CD4-positive, alpha-beta T cell treated with Interleukin-17A for 4 hours (primary cell): Measurements from ENCODE around the gene KRTAP2-4.
"Not testable (repeated sequence)": the region's sequence is repeated elsewhere in the genome, so short reads cannot be mapped to it uniquely, and the experiment has no call there.

ENCODE experiments used
- DNase-seq: peaks from one replicate; pipeline ENCODE4 v3.0.0-alpha.2; 2020; ENCODE audit warnings: mixed read lengths

The KRTAP2-4 gene

GRCh38 chr17:41071606-41072360, 6.1 kb upstream of the KRTAP2-4 start:
- DNase-seq = no peak

GRCh38 chr17:41069031-41069430, 3.4 kb upstream of the KRTAP2-4 start:
- DNase-seq = no peak

- no peak for DNase-seq
Measured at GRCh38 chr17:41067281-41067680, 1.6 kb upstream of the KRTAP2-4 start.

- DNase-seq = not testable (repeated sequence)
Measured at GRCh38 chr17:41065016-41065689, 526 bp downstream of the KRTAP2-4 start.

- DNase-seq = no peak
Measured at GRCh38 chr17:41064301-41064700, 1.4 kb downstream of the KRTAP2-4 start.

- DNase-seq = no peak
Measured at GRCh38 chr17:41063449-41063848, 2.2 kb downstream of the KRTAP2-4 start.

- no peak for DNase-seq
Measured at GRCh38 chr17:41061964-41062363, 3.7 kb downstream of the KRTAP2-4 start.

- DNase-seq = no peak
Measured at GRCh38 chr17:41060052-41060604, 5.6 kb downstream of the KRTAP2-4 start, which contains the start of gene KRTAP2-3. KRTAP2-3 (minus strand) TSS chr17:41060114; CDS start chr17:41060050, 64 bp downstream.

GRCh38 chr17:41059276-41060051, 6.2 kb downstream of the KRTAP2-4 start:
- not testable (repeated sequence) for DNase-seq

GRCh38 chr17:41058741-41059140, 6.9 kb downstream of the KRTAP2-4 start:
- DNase-seq = no peak

- DNase-seq = no peak
Measured at GRCh38 chr17:41057547-41057946, 8.1 kb downstream of the KRTAP2-4 start.

GRCh38 chr17:41055130-41055529, 10.5 kb downstream of the KRTAP2-4 start, which contains the start of gene KRTAP2-2:
KRTAP2-2 (minus strand) TSS chr17:41055230; CDS start chr17:41055211, 19 bp downstream.
- DNase-seq = not testable (repeated sequence)

- DNase-seq = not testable (repeated sequence)
Measured at GRCh38 chr17:41054556-41054955, 11.1 kb downstream of the KRTAP2-4 start.

GRCh38 chr17:41054025-41054424, 11.7 kb downstream of the KRTAP2-4 start:
- no peak for DNase-seq

- DNase-seq = no peak
Measured at GRCh38 chr17:41052566-41052965, 13.1 kb downstream of the KRTAP2-4 start.

- DNase-seq = no peak
Measured at GRCh38 chr17:41049110-41049509, 16.6 kb downstream of the KRTAP2-4 start.

- DNase-seq = no peak
Measured at GRCh38 chr17:41048441-41048840, 17.2 kb downstream of the KRTAP2-4 start.

GRCh38 chr17:41046735-41047465, 18.8 kb downstream of the KRTAP2-4 start, which contains the start of gene KRTAP2-1:
KRTAP2-1 (minus strand) TSS chr17:41047316; CDS start chr17:41047267, 49 bp downstream.
- not testable (repeated sequence) for DNase-seq

- no peak for DNase-seq
Measured at GRCh38 chr17:41042953-41043352, 22.7 kb downstream of the KRTAP2-4 start.

GRCh38 chr17:41040783-41041571, 24.7 kb downstream of the KRTAP2-4 start, which contains the start of gene KRTAP1-1:
KRTAP1-1 (minus strand) TSS chr17:41041450; CDS start chr17:41041397, 53 bp downstream.
- not testable (repeated sequence) for DNase-seq

- DNase-seq = no peak
Measured at GRCh38 chr17:41037853-41038350, 27.8 kb downstream of the KRTAP2-4 start.
